LoVo (cell line): ENCODE results near the gene PTK7.
"Not testable (repeated sequence)": the region's sequence is repeated elsewhere in the genome, so short reads cannot be mapped to it uniquely, and the experiment has no call there.

Source experiments
- DNase-seq: peaks from one replicate; pipeline ENCODE4 v3.0.0-alpha.2; 2016; ENCODE audit warnings: low spot score

PTK7 gene

DNA sequence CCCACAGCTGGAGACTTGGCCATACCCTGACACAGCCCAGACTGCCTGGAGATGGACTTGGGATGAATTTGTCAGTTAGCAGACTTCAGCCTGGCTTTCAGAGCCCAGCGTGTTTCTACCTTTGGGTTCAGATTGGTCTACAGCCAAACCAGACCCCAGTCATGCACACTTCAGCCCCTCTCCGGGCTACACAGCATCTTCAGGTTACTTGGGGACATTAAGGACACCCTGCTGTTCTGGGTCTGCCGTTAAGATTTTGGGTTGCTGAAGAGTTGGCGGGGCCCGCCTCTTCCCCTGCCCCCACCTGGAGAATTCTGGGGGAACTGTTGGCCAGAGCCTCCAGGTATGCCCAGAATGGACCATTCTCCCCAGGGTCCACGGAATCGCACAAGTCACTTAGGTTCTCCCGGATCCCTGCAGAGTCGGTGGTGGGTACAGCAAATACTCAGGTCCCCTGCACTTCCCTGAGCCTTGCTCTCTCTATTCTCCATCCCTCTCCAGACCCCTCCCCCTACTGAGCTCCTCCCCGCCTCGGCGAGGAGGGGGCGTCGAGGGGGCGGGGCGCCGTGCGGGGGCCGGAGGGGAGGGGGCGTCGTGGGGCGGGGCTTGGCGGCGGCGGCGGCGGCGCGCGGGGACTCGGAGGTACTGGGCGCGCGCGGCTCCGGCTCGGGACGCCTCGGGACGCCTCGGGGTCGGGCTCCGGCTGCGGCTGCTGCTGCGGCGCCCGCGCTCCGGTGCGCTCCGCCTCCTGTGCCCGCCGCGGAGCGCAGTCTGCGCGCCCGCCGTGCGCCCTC is at the start of gene PTK7:
PTK7 (plus strand) TSS at position 645 of the 794 bp plus-strand sequence. CDS start 175 bp downstream, outside the sequence.
- DNase-seq, result no peak

DNA sequence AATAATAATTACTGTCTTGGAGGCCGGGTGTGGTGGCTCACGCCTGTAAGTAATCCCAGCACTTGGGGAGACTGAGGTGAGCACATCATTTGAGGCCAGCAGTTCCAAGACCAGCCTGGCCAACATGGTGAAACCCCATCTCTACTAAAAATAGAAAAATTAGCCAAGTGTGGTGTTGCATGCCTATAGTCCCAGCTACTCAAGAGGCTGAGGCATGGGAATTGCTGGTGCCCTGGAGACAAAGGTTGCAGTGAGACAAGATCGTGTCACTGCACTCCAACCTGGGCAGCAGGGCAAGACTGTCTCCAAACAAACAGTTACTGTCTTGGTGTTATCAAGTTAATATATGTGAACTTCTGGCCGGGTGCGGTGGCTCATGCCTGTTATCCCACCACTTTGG is 49.7 kb upstream of the PTK7 start:
- no peak for DNase-seq

GRCh38 chr6:43029120-43029519 is 47.0 kb upstream of the PTK7 start:
- no peak for DNase-seq

DNA sequence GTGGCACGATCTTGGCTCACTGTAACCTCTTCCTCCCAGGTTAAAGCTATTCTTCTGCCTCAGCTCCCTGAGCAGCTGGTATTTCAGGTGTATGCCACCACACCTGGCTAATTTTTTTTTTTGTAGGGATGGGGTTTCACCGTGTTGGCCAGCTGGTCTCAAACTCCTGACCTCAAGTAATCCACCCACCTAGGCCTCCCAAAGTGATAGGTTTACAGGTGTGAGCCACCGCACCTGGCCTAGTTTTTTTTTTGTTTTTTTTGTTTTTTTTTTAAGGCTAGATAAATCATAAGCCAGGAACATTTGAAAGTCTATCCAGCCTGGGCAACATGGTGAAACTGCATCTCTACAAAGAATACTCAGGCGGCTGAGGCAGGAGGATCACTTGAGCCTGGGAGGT is 43.8 kb upstream of the PTK7 start:
- no peak for DNase-seq

DNA sequence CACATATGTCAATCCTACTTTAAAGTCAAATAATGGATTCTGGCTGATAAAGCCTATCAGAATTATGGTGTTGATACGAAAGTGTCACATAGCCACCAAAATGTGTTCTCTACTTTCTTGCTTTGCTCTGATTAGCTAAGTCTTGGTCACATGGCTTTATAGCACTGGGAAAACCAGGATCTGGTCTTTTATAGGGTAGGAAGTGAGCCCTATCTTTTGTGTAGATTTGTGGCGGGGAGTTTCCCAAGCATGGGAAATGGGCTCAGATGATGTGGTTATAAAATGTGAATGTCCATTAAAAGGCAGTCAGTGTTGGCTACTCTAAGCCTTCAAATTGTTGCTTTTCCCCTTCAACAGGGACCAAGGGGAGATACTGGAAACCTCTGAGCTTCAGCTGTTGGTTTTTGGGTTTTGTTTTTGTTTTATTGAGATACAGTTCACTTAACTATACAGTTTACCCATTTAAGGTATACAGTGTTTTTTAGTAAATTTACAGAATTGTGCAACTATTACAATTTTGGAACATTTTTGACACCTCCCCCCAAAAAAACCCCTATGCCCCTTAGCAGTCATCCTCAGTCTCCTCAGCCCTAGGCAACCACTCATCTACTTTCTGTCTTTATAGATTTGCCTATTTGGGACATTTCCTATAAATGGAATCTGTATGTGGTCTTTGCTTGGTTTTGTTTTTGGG is 42.5 kb upstream of the PTK7 start:
- DNase-seq, result no peak

DNA sequence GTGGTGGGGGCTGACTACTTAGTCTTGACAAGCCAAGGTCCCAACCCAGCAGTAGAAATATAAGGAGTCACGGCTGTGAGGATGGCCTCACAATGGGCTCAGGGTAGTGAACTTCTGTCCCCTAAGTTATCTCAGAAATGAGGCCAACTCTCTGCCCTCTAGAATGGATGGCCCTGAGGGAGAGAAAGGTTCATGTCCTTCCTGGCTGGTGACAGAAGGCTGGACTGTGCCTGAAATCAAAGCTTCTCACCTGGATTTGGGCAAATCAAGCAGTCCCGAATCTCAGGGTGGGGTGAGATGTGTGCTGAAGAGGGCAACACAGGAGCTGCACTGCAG is 42.0 kb upstream of the PTK7 start:
- DNase-seq, result no peak

- DNase-seq, result no peak
Measured at GRCh38 chr6:43035495-43036194, 40.5 kb upstream of the PTK7 start.

DNA sequence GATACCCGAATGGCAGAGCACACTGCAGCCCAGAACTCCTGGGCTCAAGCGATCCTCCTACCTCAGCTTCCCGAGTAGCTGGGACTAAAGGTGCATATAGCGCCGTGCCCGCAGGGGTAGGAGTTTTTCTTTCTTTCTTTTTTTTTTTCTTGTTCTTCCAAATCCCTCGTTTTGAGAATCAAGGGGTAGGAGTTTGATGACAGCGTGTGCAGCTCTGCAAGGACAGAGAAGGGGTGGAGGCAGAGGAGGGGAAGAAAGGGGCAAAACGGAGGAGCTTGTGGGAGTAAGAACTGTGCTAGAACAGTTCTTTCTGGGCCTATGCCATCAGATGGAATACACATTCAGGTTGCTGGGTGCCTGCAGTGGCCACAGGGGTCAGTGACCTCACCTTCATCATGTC is 39.4 kb upstream of the PTK7 start:
- DNase-seq, result no peak

- no peak for DNase-seq
Measured at GRCh38 chr6:43037197-43037596, 38.9 kb upstream of the PTK7 start.

DNA sequence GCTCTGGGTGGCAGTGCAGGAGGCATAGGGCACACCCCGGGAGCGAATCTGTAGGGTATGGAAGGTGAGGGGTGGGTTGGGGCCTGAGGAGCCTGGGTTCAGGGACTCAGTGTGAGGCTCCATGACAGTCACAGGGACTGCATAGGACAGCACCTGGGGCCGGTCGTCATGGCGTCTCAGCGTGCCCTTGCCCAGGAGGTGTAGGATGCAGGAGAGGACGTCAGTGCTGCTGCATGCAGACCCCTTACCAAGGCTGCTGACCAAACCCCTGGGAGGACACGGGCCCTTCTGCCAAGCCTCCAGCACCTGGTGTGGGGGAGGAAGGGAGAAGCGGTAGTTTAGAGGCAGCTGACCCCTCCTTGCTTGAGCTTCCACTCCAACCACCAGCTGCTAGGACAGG is 38.4 kb upstream of the PTK7 start:
- DNase-seq, result no peak

GRCh38 chr6:43038727-43039126 is 37.4 kb upstream of the PTK7 start:
- no peak for DNase-seq

GRCh38 chr6:43040542-43041257 is 35.4 kb upstream of the PTK7 start:
- DNase-seq, result no peak

GRCh38 chr6:43041475-43041874 is 34.6 kb upstream of the PTK7 start:
- DNase-seq, result not testable (repeated sequence)

- DNase-seq, result no peak
Measured at GRCh38 chr6:43043310-43043709, 32.8 kb upstream of the PTK7 start.

DNA sequence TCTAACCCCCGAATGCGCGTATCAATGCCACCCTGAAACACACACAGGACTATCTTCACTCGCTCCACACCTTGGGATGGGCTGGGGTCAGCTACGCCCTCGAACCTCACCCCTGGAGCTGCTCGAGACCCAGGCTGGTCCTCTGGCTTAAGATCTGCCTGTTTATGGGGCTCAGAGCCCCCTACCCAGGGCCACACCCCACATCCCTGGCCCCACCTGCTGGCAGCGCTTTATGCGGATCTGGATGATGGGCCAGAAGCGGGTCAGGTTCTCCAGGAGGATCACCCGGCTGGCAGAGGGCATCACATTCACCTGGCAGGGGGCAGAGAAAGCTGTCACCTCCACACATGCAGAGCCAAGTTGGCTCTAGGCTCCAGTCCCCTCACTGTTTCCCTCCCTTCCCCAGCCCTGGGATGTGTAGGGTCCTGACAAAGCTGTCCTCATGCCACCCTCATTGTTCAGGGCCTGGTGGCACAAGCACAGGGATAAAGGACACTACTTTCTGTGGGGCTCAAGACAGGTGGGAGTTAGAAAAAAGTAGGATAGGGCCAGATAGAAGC is 30.7 kb upstream of the PTK7 start:
- DNase-seq, result no peak

DNA sequence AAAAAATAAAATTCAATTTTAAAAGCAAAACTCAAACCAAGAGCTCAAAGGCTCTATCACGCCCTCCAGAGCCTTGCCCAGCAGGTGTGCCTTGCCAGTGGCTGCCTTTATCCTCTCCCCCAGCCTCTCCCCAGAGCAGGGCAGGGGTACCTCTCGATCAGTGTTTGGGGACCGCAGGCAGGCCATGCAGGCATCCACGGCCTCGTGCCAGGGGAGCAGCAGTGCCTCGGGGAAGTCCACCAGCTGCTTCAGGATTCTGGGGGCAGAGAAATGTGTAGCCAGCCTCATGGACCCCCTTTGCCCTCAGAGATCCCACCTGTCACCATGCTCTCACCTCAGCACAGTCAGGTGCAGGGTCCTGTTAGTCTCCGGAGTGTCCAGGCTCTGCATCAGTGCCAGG is 28.1 kb upstream of the PTK7 start:
- no peak for DNase-seq

- DNase-seq, result no peak
Measured at GRCh38 chr6:43050981-43051380, 25.1 kb upstream of the PTK7 start.

DNA sequence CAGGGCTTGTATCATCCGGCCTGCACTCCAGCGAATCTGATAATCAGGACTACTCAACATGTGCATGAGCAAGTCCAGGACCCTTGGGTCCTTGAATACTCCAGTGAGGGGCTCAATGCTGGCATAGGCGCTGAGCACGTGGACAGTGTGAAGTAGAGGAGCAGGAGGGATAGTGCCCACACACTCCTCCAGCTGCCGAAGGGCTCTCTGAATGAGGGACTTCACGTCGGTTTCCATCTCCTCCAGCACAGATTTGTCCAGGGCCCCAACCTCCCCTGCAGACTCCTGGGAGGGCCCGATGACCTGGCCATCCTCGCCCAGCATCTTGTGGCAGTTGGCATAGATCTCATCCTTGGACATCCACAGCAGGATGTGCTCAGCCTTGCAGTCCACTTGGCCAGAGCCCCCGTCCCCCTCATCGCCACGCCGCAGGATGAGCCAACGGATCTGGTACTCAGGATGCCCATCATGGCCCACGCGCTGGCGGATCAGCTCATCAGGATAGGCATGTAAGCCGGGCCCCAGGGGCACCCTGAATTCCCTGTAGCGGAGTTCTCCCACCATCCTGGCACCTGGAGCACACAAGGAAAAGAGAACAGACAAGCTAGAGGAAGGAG is 23.8 kb upstream of the PTK7 start:
- no peak for DNase-seq

DNA sequence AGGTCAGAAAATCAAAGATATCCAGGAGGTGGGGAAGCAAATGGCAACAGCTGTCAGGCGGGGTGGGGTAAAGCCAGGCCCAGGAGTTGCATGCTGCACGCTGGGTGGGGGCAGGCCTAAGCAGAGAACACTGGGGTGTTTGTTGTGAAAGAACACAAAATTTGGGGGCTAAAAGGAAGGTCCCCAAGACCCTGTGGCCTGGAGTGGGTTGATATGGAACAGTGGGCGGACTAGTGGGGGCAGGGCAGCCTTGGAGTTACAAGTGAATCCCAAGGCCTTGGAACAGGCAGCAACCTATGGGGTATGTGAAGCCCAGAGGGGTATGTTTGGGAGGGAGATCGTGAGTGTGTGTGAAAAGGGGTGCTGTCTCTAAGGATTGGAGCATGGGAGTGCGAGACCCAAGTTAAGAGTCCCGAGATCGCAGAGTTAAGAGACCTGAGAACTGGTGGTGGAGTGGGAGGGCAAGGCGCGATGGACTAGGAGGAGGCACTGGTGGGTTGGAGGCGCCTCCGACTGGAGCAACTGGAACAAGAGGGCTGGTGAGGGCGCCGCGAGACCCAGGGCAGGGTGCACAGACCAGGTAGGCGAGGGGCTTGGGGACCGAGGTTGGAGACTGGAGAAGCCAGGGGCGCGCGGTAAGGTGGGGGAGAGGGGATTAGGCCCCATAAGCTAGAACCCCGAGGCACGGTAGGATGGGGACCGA is 23.1 kb upstream of the PTK7 start:
- DNase-seq, result no peak

DNA sequence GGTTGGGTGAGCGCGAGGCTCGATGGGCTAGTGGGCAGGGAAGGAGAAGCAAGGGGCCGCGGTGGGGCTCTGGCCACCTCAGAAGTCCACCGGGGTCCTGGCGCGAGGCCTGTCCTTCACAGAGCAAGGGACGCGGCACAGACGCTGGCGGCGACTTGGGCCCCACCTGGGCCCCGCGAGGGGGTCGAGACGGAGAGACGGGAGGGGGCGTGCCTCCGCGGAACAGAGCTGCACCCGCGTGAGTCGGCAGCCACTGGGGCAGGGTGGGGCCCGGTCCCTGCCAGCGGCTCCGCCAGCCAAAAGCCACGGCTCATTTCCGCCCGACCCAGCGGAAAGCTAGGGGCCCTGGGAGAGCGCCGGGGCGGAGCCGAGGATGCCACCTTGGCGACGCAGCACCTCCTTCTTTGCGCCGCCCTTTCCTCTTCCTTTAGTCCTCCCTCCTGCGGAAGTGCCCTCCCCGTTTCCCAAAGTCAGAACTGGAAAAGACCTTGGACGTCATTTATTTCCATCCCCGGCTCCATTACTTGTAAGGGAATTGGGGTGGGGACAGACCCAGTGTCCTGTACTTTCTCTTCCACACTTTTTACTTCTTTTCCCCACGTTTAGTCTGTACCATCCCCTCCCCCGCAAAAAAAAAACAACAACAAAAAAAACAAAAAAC is 22.4 kb upstream of the PTK7 start, which contains the start of gene CUL7:
CUL7 (minus strand) TSS at position 307 of the 661 bp plus-strand sequence. CDS start 1,063 bp downstream, outside the sequence.
- DNase-seq, result peak; percentile 98
